ENCODE data around the gene PIGZ. TPM values are rescaled to one million over a fixed set of nuclear protein-coding genes. Genes with fewer than 3 reads are reported as not detected.

The PIGZ gene
- total RNA-seq, 2 donors from 2014 or later = 4.7 to 11.3 TPM

- Histone ChIP-seq H3K27ac (no peak overlapping the region), H3K27me3 (replicated peaks; ENCODE audit: insufficient read depth) (no peaks in the 10 kb centered on the region), H3K4me3 (no peak overlapping the region), H3K9me3 (no peaks in the 10 kb centered on the region), H3K4me1 (replicated peaks) (no peaks in the 10 kb centered on the region), H3K36me3 (no peaks in the 10 kb centered on the region)
- no peak for TF ChIP-seq POLR2AphosphoS5 (IDR thresholded peaks at IDR 0.05)
- TF ChIP-seq POLR2A (IDR thresholded peaks at IDR 0.05) = no peak
- TF ChIP-seq CTCF (IDR thresholded peaks at IDR 0.05) = no peak
- DNase-seq (ENCODE audit: low spot score) = no peak
- intact Hi-C loops (cut with DNase I) = no loop called here
- WGBS = 92% methylated on average over 3 of the region's 3 CpGs
Observed at GRCh38 chr3:196915375-196915774, 53.3 kb downstream of the PIGZ start.

- intact Hi-C loops (cut with DNase I) = no loop called here
- H3K4me1 ChIP-seq (replicated peaks) = no peaks in the 10 kb centered on the region
Observed at GRCh38 chr3:196914866-196915265, 53.8 kb downstream of the PIGZ start.

GRCh38 chr3:196903740-196904139 lies 64.9 kb downstream of the PIGZ start:
- peaks cover 0 to 7% of the 10 kb centered on the region in 2 donors for H3K36me3 ChIP-seq
- H3K4me3 ChIP-seq = no peak overlapping the region
- no peaks in the 10 kb centered on the region for H3K9me3 ChIP-seq
- intact Hi-C loops (cut with DNase I) = no loop called here
- H3K4me1 ChIP-seq (replicated peaks) = no peaks in the 10 kb centered on the region
- WGBS = 91% methylated on average over 2 of the region's 2 CpGs
- no peak for TF ChIP-seq POLR2AphosphoS5 (IDR thresholded peaks at IDR 0.05)
- TF ChIP-seq POLR2A (IDR thresholded peaks at IDR 0.05) = no peak
- no peak for TF ChIP-seq CTCF (IDR thresholded peaks at IDR 0.05)
- H3K27me3 ChIP-seq (replicated peaks; ENCODE audit: insufficient read depth) = no peaks in the 10 kb centered on the region
- no peak for DNase-seq (ENCODE audit: low spot score)
- H3K27ac ChIP-seq = no peak overlapping the region

More at GRCh38 chr3:196914866-196915265, 53.8 kb downstream of the PIGZ start:
- no peak for TF ChIP-seq POLR2AphosphoS5 (IDR thresholded peaks at IDR 0.05)
- TF ChIP-seq CTCF (IDR thresholded peaks at IDR 0.05) = no peak
- no peak for TF ChIP-seq POLR2A (IDR thresholded peaks at IDR 0.05)
- Histone ChIP-seq H3K27ac (no peak overlapping the region), H3K27me3 (replicated peaks; ENCODE audit: insufficient read depth) (no peaks in the 10 kb centered on the region), H3K9me3 (no peaks in the 10 kb centered on the region), H3K36me3 (no peaks in the 10 kb centered on the region), H3K4me3 (no peak overlapping the region)
- no peak for DNase-seq (ENCODE audit: low spot score)
- WGBS = 78% methylated on average over 4 of the region's 4 CpGs

GRCh38 chr3:196902296-196902695 lies 66.3 kb downstream of the PIGZ start:
- Histone ChIP-seq H3K9me3 (no peaks in the 10 kb centered on the region), H3K36me3 (peaks cover 0 to 7% of the 10 kb centered on the region in 2 donors), H3K4me1 (replicated peaks) (no peaks in the 10 kb centered on the region), H3K27ac (no peak overlapping the region), H3K4me3 (no peak overlapping the region), H3K27me3 (replicated peaks; ENCODE audit: insufficient read depth) (no peaks in the 10 kb centered on the region)
- TF ChIP-seq POLR2AphosphoS5 (IDR thresholded peaks at IDR 0.05) (no peak), POLR2A (IDR thresholded peaks at IDR 0.05) (no peak), CTCF (IDR thresholded peaks at IDR 0.05) (no peak)
- DNase-seq (ENCODE audit: low spot score) = no peak
- WGBS = 80% methylated on average over 1 of the region's 1 CpG
- intact Hi-C loops (cut with DNase I) = no loop called here

- 94% methylated on average over 1 of the region's 1 CpG for WGBS
- Histone ChIP-seq H3K9me3 (no peaks in the 10 kb centered on the region), H3K36me3 (peaks cover 0 to 7% of the 10 kb centered on the region in 2 donors), H3K27ac (no peak overlapping the region), H3K4me3 (no peak overlapping the region), H3K4me1 (replicated peaks) (no peaks in the 10 kb centered on the region), H3K27me3 (replicated peaks; ENCODE audit: insufficient read depth) (no peaks in the 10 kb centered on the region)
- DNase-seq (ENCODE audit: low spot score) = no peak
- TF ChIP-seq CTCF (IDR thresholded peaks at IDR 0.05) (no peak), POLR2A (IDR thresholded peaks at IDR 0.05) (no peak), POLR2AphosphoS5 (IDR thresholded peaks at IDR 0.05) (no peak)
- intact Hi-C loops (cut with DNase I) = no loop called here
Observed at GRCh38 chr3:196901768-196902167, 66.9 kb downstream of the PIGZ start.
